Smooth muscle cell (in vitro differentiated cells): ENCODE measurements around the gene PCYT2. TPM values are rescaled to one million over a fixed set of nuclear protein-coding genes. Genes with fewer than 3 reads are reported as not detected.
A peak's percentile ranks its signal among the peaks of the same experiment; 100 is the strongest.

Experiments
- DNase-seq: peaks from one replicate; lab custom pipeline; 2025; ENCODE audit not compliant: unreplicated experiment; lab: John Stamatoyannopoulos, UW
- H2AFZ ChIP-seq: fragments of 200-600 bp; sonication (generic); 2 replicates; pipeline ENCODE4 v1.6.0; 2016; ENCODE audit warnings: antibody characterized with exemption, low read depth, mild to moderate bottlenecking
- H3F3A ChIP-seq: fragments of 200-600 bp; sonication (generic); 2 replicates; pipeline ENCODE4 v1.6.0; 2017; ENCODE audit warnings: antibody characterized with exemption, low read depth
- H3K27ac ChIP-seq: fragments of 200-600 bp; sonication (generic); 2 replicates; pipeline ENCODE4 v1.5.1; 2016; ENCODE audit warnings: low read depth, mild to moderate bottlenecking
- H3K27me3 ChIP-seq: fragments of 200-600 bp; sonication (generic); 2 replicates; pipeline ENCODE4 v1.6.1; 2016; ENCODE audit warnings: low read depth, mild to moderate bottlenecking
- H3K36me3 ChIP-seq: fragments of 200-600 bp; sonication (generic); 2 replicates; pipeline ENCODE4 v1.5.1; 2016; ENCODE audit warnings: low read depth
- H3K4me1 ChIP-seq: fragments of 200-600 bp; sonication (generic); 2 replicates; pipeline ENCODE4 v1.5.1; 2016; ENCODE audit warnings: low read depth
- H3K4me2 ChIP-seq: fragments of 200-600 bp; sonication (generic); 2 replicates; pipeline ENCODE4 v1.6.0; 2016; ENCODE audit warnings: mild to moderate bottlenecking
- H3K4me3 ChIP-seq: fragments of 200-600 bp; sonication (generic); 2 replicates; pipeline ENCODE4 v1.5.1; 2016; ENCODE audit warnings: mild to moderate bottlenecking
- H3K79me2 ChIP-seq: fragments of 200-600 bp; sonication (generic); 2 replicates; pipeline ENCODE4 v1.6.0; 2016; ENCODE audit warnings: low read depth, mild to moderate bottlenecking
- H3K9ac ChIP-seq: fragments of 200-600 bp; sonication (generic); 2 replicates; pipeline ENCODE4 v1.6.0; 2016; ENCODE audit warnings: low read depth
- H3K9me3 ChIP-seq: fragments of 200-600 bp; sonication (generic); replicated peaks from 2 replicates; pipeline ENCODE4 v1.5.1; 2016; ENCODE audit warnings: low read depth
- H4K20me1 ChIP-seq: fragments of 200-600 bp; sonication (generic); 2 replicates; pipeline ENCODE4 v1.6.0; 2016; ENCODE audit warnings: low read depth
- CTCF ChIP-seq: fragments of 200-600 bp; sonication (generic); IDR thresholded peaks from 2 replicates; pipeline ENCODE4 v1.5.1; 2017; ENCODE audit warnings: borderline replicate concordance, mild to moderate bottlenecking, antibody characterized with exemption; ENCODE audit not compliant: insufficient read depth, poor library complexity, severe bottlenecking
- WGBS: methylation state at CpG from one replicate; pipeline ENCODE4 v1.1.7; 2016; ENCODE audit warnings: low lambda C conversion rate; 5-methylcytosine and 5-hydroxymethylcytosine counted together
- polyA plus RNA-seq: library from polyadenylated mRNA; unstranded; fragments of >200 nt; fragmentation: Nextera tagmentation; extraction: Ambion mirVana; gene quantifications from 2 replicates; pipeline ENCODE4 v1.2.1, GENCODE V29; 2016
- total RNA-seq: library from RNA; depleted of rRNA; stranded (reverse); fragments of >200 nt; gene quantifications from 2 replicates; pipeline ENCODE4 v1.2.3, GENCODE V29; 2014

The PCYT2 gene
- total and polyA plus RNA-seq, 2 experiments from 2014 or later = 11.4 to 50.6 TPM

- Histone ChIP-seq H3F3A (peaks cover 10% of the 10 kb centered on the region), H3K27ac (peak overlapping the region; percentile 100), H3K4me1 (peaks cover 32% of the 10 kb centered on the region), H3K27me3 (no peaks in the 10 kb centered on the region), H2AFZ (no peak overlapping the region), H4K20me1 (peaks cover 45% of the 10 kb centered on the region), H3K79me2 (peaks cover 49% of the 10 kb centered on the region), H3K36me3 (no peaks in the 10 kb centered on the region), H3K4me3 (peak overlapping the region; percentile 92), H3K9ac (peak overlapping the region; percentile 100), H3K9me3 (no peaks in the 10 kb centered on the region), H3K4me2 (peak overlapping the region; percentile 98)
- 0% methylated on average over 6 of the region's 78 CpGs for WGBS
- no peak for DNase-seq
- TF ChIP-seq CTCF = no peak
Observed at GRCh38 chr17:81927152-81927652, 16.0 kb upstream of the PCYT2 start.

- peak; percentile 72 for DNase-seq
- H3K79me2 ChIP-seq = peaks cover 55% of the 10 kb centered on the region
- H3K4me1 ChIP-seq = peaks cover 32% of the 10 kb centered on the region
- H3K36me3 ChIP-seq = no peaks in the 10 kb centered on the region
- peak overlapping the region; percentile 92 for H3K4me3 ChIP-seq
- H3K9me3 ChIP-seq = no peaks in the 10 kb centered on the region
- peaks cover 10% of the 10 kb centered on the region for H3F3A ChIP-seq
- H2AFZ ChIP-seq = no peak overlapping the region
- peak overlapping the region; percentile 100 for H3K9ac ChIP-seq
- peak overlapping the region; percentile 100 for H3K27ac ChIP-seq
- peaks cover 51% of the 10 kb centered on the region for H4K20me1 ChIP-seq
- no peak for TF ChIP-seq CTCF
- H3K27me3 ChIP-seq = no peaks in the 10 kb centered on the region
- WGBS = 0% methylated on average over 33 of the region's 46 CpGs
- H3K4me2 ChIP-seq = peak overlapping the region; percentile 98
Observed at GRCh38 chr17:81926451-81927151, 15.4 kb upstream of the PCYT2 start.

- H3F3A ChIP-seq = peaks cover 10% of the 10 kb centered on the region
- DNase-seq = no peak
- H3K27ac ChIP-seq = peak overlapping the region; percentile 100
- no peak for TF ChIP-seq CTCF
- no peak overlapping the region for H2AFZ ChIP-seq
- H3K9ac ChIP-seq = peak overlapping the region; percentile 100
- H3K4me2 ChIP-seq = peak overlapping the region; percentile 98
- H3K4me3 ChIP-seq = peak overlapping the region; percentile 92
- H3K36me3 ChIP-seq = no peaks in the 10 kb centered on the region
- H3K4me1 ChIP-seq = peaks cover 32% of the 10 kb centered on the region
- no peaks in the 10 kb centered on the region for H3K9me3 ChIP-seq
- H3K79me2 ChIP-seq = peaks cover 61% of the 10 kb centered on the region
- H4K20me1 ChIP-seq = peaks cover 58% of the 10 kb centered on the region
- no peaks in the 10 kb centered on the region for H3K27me3 ChIP-seq
- WGBS = 66% methylated on average over 10 of the region's 10 CpGs
Observed at GRCh38 chr17:81925860-81926450, 14.8 kb upstream of the PCYT2 start.
